HG03521 (cell line): Measurements from ENCODE around the gene GYPC.

Source experiments
- ATAC-seq: cut with Tn5 transposase; IDR thresholded peaks from one replicate; pipeline ENCODE4 v1.9.1; 2021; ENCODE audit warnings: mild to moderate bottlenecking, moderate library complexity; ENCODE audit not compliant: unreplicated experiment

GYPC gene

GRCh38 chr2:126729896-126730295 is 73.9 kb downstream of the GYPC start:
- no peak for ATAC-seq

- ATAC-seq = no peak
Observed at GRCh38 chr2:126730655-126731054, 74.7 kb downstream of the GYPC start.

- no peak for ATAC-seq
Observed at GRCh38 chr2:126731353-126731752, 75.4 kb downstream of the GYPC start.

- no peak for ATAC-seq
Observed at GRCh38 chr2:126732682-126733245, 76.8 kb downstream of the GYPC start.

- no peak for ATAC-seq
Observed at GRCh38 chr2:126733795-126734194, 77.8 kb downstream of the GYPC start.

GRCh38 chr2:126736133-126736874 is 80.3 kb downstream of the GYPC start:
- ATAC-seq = no peak

GRCh38 chr2:126739141-126739540 is 83.2 kb downstream of the GYPC start:
- no peak for ATAC-seq

GRCh38 chr2:126744640-126745039 is 88.7 kb downstream of the GYPC start:
- no peak for ATAC-seq
